ENCODE results near the gene RANBP9.

Gene RANBP9

DNA sequence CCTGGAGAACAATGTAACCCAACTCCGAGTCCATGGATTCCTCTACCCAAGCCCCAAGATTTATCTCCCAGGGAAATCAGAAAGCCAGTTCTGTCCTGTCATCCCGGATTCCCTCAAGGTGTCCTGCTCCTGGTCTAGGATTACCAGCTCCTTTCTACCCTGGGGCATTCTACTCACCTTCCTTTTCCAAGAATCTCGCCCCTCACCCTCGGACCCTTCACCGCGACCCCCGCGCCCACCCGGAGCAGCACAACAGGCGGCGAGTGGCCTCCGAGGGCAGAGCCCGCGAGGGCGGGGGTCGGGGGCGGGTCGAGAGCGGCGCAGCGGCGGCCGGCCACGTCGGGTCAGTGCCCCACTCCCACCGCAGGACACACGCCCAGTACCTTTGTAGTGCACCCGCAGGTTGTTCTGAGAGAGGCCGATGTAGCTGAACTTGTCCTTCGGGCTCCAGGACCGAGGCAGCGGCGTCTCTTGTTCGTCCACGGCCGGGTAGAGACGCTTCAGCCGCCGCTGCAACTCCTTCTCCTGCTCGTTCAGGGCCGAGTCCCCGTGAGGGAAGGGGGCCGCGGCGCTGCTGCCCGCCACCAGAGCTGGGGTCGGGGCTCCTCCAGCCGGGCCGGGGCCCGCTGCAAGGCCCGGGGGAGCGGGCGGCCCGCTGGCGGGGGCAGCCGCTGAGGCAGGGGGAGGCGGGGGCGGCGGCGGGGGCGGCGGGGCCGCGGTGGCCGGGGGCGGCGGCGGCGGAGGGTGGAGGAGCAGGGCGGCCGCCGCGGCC, 897 bp downstream of the RANBP9 start:
- DNase-seq: peak; percentile 69

DNA sequence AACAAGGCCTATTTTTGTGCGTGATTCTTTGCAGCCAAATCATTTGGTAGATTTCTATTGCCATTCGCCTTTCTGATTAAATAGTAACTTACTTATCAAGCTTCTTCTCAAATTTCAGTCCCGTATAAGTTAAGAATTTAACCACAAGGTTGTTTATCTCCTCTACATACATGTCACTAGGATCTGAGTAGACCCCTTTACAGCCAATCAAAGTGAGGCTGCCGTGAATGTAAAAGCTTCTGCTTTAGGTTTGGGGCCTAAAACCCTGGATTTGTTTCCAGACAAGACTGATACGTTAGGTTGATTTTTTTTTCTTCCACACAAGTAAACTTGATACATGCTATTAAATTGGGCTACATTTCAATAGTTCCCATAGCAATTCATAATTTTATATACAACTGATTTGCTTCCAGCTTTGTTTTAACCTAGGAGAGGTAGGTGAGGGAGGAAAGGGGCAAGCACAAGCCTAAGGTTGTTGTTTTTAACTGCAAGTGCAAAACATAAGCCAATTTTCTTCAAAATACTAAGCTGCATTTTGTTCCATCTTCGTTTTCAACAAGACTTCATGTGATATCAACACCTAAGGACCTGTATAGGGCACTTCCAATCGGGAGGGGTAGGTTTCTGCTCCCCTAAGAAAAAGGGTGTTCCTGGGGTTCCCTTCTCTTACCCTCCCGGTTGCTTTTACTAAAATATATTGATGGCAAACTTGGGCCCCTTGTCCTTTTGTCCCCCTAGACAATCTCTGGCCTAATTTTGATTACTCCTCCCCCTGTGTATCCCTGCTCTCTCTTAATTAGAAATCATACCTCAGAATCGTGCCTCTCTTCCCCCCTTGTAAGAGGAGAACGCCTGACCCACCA, 1.7 kb downstream of the RANBP9 start:
- DNase-seq: peak; percentile 32

DNA sequence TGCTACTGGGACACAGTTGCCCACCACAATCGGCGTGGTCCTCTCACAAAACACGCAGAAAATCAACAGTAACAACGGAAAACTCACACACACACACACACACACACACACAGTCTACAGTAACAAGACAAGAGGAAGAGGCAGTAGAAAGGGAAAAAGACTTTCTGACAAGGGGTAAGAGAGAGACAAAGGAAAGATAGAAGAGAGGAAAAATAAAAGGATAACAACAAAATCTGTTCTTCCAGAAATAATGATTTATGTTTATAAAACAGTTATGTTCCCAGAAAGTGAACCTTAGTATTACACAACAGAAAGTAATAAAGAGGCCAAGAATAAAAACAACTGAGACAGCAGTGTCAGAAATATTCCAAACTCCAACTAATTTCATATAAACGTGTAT, 2.9 kb downstream of the RANBP9 start:
- DNase-seq: peak; percentile 15

DNA sequence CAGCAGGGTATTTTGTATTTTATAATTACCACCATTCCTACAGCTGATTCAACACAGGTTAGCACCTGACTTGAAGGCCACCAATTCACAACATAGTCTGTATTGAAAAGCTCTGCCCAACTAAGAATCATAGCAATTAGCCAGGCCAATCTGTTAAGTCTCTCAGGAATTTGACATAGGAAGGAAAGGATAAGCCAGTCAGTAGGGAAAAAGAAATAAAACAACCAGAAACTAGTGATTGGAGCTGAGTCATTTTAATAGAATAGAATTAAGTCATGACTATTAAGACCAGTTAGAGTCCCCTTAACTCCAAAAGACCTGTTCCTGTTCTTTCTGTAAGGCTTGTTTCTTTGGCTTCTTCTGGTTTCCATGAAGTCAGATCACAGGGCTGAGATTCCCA, 8.1 kb downstream of the RANBP9 start:
- DNase-seq: no peak

DNA sequence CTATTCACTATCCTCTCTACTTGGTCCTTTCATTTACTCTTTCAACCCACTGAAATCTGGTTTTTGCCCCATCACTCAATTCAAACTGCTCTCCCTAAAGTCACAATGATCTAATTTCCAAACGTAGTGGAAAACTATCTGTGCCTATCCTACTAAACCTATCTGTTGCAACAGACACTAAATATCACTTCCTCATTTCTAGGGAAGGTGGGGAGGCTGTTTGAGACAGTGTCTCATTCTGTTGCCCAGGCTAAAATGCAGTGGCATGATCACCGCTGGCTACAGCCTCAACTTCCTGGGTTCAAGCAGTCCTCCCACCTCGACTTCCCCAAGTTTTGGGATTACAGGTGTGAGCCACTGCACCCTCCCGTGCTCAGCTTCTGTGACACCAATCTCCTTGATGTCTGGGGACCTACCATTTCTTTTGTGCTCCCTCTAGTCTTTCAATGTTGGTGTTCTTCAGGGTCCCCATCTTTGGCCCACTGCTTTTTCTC, 8.8 kb downstream of the RANBP9 start:
- no peak for DNase-seq

DNA sequence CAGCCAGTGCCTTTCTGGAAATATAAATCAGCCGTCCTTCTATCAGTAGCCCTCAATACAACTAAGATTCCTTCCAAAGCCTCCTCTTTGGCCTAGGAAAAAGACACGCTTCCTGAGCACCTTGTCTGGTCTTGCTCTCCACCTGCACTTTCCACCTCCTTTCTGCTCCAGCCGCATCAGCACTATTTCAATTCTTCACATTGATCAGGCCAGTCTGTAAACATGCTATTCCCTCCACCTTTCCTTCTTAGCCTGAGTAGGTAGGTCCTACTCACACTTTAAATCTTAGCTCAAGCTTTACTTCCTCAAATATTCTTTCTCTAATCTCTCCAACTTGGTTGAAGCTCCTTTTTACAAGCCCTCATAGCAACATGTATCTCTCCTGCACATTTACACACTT, 11.4 kb downstream of the RANBP9 start:
- no peak for DNase-seq

DNA sequence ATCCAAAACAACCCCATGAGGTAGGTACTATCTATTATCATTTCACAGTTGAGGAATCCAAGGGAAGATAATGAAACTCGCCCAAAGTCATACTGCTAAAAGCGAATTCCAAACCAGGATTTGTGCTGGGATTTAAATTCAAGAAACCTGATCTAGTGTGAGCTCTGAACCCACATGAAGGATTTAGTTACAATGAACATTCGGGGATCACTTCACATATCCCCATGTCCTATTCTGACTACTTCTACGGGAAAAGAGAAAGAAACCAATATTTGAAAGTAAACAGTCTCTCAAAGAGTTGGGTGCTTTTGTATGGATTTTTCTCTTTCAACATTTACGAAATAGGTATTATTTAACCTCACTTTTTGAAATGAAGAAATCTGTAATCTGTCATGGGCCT, 12.9 kb downstream of the RANBP9 start:
- DNase-seq: no peak

DNA sequence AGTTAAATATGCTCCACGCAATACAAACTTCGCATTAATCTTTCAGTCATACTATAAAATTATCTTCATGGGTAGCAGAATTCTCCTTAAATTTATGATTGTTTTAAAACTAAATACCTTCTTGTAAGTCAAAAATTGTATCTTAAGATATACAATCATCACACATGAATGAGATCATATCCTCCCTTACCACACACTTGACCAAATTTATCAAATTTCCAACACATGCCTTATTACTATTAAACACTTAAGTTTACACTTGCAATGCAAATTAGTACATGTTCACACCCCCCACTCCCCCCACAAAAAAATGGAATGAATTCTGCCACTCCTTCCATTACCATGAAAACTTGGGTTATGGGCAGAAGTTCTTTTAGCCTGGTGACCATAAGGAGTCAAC, 13.8 kb downstream of the RANBP9 start:
- no peak for DNase-seq

DNA sequence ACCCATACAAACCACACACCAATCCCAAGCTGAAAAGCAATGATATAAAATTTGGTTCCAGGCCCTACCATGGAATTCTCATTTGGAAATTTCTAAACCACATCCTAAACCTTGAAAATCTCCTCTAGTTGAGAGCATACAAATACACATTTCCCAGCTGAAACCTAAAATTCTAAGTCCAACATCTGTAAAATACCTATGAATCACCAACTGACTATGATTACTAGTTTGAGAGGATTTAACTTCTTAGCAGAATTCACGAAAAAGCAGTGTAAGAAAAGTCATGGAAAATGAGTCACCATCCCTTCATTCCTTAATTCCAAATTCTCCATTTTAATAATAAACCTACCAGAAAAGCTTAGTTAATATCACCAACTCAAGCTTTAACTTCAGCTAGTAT, 15.4 kb downstream of the RANBP9 start:
- no peak for DNase-seq

DNA sequence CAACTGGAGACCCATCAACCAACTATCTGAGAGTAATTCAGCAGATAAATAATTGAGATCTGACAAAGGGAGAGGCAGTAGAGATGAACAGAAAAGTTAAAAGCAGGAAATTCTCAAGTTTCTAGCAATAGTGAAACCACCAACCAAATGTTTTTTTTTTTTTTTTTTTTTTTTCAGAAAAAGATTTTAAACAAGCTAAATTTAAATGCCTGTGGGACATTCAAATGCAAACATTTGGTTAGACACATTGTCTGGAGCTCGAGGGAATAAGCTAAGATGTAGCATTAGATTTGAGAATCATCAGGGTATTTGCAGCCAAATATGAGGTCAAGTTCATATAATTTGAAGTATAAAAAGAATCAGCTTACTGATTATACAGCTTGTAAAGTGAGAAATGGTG, 16.4 kb downstream of the RANBP9 start:
- no peak for DNase-seq

DNA sequence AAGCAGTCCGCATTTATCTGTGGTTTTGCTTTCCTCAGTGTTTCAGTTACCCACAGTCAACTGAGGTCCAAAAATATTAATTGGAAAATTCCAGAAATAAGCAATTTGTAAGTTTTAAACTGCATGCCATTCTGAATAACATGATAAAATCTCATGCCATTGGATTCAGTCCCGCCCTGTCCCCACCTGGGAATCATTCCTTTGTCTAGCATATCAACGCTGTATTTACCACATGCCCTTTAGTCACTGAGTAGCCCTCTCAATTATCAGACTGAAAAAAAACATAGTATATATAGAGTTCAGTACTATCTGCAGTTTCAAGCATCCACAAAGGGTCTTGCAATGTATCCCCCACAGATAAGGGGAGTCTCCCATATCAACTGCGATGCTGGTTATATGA, 17.1 kb downstream of the RANBP9 start:
- DNase-seq: no peak

DNA sequence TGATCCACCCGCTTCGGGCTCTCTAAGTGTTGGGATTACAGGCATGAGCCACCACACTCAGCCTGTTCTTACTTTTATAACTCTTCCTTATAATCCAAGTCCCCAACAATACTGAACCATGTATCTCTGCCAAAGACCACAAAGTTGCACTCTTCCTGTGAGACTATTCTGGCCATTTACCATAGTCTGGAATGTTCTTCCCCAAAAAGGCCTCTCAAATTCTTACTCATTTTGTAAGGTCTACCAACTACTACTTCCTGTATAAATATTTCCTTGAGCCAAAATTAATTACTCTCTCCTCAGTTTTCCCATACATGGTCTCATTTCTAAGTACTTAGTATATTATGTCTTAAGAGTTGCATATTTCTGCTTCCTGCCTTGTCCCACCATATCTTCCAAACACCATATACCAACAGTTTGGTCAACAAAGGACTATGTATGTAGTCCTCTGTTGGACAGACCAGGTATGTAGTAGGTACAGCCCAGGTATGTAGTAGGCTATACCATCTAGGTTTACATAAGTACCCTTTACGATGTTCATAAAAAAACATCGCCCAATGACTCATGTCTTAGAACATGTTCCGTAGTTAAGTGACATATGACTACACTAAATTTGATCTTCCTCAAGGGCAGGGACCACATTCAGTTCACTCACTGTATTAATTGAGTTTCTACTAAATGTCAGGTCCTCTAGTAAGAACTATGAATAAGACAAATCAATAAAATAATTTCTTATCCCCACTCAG, 22.0 kb downstream of the RANBP9 start:
- DNase-seq: no peak

DNA sequence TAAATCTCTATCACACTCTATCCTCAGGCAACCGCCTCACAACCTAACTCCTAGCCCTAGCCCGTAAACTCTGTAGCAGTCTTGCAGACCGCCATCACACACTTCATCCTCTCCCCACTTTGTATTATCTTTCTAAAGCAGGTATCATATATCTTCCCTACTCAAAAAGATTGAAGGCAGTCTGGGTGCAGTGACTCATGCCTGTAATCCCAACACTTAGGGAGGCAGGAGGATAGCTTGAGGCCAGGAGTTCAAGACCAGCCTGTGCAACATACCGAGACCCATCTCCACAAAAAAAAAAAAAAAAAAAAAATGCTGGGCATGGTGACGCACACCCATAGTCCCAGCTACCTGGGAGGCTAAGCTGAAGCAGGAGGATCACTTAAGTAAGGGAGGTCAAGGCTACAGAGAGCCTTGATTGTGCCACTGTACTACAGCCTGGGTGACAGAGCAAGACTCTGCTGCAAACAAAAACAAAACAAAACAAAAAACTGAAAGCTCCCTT, 22.9 kb downstream of the RANBP9 start:
- no peak for DNase-seq

DNA sequence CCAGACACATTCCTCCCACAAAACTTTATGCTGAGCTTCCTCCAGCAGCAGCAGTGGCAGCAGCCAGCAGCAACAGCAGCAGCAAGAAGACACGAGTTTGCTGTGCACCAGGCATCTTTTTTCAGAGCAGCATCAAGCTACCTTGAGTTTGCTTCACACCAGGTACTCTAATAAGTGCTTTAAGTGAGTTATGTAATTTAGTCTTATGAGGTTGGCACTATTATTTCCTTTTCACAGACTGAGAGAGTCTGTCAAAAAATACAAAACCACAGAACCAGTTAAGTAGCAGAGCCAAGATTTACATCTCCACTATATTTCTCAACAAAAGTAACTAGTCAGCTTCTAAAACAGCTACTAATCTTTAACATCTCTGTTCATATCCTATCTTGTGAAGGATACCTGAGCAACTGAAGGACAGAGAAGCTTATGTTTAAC, 23.7 kb downstream of the RANBP9 start:
- no peak for DNase-seq

DNA sequence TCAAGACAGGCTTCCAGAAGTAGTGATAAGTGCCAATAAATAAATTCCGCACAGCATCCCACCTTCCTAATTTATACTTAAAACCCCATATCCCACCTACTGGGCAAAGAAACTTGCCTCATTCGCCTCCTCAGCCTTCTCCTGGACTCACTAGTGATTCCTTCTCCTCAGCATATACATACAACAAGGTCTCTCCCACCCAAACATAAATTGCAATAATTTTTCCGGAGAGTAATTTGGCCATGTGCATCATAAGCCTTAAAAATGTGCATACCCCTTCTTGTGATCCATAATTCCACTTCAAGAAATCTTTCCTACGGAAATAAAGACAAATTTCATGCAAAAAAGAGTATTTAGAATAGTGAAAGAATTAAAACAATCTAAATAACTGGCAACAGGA, 26.8 kb downstream of the RANBP9 start:
- DNase-seq: no peak

DNA sequence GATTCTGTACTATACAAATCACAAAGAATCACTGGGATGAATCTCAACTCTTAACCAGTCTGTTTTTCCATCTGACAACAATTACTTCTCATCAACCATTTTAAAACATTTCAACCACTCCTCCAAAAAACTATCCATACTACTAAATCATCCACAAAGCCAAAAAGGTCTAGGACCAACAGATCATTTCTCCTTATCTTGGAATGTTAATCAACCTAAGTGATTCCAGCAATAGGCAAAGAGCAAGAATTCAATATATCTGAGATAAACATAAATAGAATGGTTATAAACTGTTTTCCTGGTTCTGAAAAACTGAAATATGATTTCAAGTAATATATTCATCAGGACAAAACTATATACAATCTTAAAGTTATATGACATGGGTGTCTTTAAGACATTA, 28.6 kb downstream of the RANBP9 start:
- no peak for DNase-seq

DNA sequence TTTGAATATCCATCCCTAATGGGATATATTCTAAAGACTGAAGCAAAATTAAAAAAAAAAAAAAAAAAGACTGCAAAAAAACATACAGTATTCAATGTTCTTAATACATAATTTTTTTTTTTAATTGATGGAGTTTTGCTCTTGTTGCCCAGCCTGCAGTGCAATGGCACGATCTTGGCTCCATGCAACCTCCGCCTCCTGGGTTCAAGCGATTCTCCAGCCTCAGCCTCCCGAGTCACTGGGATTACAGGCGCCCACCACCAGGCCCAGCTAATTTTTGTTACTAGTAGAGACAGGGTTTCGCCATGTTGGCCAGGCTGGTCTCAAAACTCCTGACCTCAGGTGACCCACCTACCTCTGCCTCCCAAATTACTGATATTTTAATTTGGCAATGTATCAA, 29.3 kb downstream of the RANBP9 start:
- DNase-seq: no peak

DNA sequence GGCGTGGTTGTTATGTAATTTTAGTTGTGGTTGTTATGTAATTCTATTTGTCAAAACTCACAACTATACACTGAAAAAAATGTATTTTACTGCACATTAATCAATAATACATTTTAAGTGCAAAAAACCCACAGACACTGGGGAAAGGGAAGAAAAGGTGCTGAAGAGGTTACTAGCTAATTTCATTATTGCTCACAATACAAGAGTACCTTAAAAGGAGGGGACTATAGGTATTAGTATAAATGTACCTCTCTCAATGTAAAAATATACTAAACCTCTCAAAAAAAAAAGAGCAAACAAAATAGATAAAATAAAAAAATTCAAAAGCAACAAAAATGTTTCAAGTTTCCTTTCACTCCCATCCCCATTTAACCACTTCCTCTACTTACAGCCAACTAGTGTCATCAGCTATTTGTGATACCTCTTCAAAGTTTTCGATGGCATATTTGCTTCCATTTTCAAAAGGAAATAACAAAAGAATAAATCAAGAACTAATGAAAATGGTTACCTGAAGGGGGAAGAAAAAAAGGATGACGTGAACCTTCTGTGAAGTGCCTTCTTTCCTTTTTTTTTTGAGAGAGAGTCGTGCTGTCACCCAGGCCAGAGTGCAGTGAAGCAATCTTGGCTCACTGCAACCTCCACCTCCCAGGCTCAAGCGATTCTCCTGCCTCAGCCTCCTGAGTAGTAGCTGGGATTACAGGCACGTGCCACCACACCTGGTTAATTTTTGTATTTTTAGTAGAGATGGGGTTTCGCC, 30.2 kb downstream of the RANBP9 start:
- DNase-seq: no peak

DNA sequence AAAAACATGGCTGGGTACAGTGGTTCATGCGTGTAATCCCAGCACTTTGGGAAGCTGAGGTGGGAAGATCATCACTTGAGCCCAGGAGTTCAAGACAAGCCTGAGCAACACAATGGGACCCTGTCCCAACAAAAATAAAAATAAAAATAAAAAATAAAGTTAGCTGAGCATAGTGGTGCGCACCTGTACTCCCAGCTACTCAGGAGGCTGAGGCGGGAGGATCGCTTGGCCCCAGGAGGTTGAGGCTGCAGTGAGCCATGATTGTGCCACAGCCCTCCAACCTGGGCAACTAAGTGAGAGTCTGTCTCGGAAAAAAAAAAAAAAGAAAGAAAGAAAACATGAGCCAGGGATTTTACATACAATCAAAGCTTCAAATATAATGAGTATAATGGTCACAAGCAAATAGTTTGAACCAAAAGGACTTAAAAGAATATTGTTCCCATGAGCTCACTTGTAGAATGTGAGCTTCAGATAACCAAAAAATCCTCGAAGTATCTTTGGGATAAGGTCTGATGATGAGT, 31.1 kb downstream of the RANBP9 start:
- DNase-seq: no peak

DNA sequence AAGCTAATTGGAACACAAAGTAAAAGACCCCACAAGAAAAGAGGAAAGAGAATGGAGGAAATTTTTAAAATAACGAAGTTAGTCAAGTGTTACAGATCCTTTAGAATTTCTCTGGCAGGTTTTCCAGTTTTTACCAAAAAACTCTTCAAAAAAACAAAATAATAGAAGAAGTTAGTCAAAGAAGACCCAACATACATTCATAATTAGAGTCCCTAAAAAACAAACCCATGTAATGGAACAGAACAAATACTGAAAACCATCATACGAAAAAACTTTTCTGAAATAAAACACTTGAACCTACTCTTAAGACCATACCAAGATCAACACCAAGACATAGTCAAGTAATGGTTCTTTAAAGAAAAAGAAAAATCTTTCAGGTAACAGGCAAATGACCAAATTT, 31.6 kb downstream of the RANBP9 start:
- DNase-seq: no peak

DNA sequence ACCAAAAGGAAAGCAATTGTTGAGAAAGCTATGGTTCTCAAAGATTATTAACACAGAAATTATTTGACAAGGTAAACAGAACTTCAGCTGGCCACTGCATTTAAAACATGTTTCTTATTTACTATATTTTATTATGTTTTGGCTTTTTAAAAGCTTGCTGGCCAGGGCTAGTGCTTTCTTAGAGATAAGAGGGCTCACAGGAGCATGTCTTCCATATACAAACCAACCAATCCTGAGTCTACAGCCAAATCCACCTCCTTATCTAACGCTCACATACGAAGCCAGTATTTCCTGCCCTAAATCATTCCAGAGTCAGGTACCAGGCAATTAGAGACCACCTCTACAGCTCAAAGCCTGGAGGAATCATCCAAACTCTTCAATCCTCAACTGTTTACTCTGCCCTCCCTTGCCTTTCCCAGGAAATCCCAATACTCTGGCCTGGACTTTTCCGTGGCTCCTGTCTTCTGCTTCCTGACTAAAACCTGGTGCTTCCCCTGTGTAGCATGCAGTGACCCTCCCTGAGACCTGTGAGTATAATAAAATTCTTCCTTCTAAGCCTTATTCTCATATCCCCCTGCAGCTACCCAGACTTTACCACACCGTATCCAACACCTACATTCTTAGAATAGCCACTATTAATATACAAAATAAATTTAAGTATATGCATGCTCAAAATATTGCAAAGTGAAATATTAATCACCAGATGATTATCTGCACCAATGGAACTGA, 33.2 kb downstream of the RANBP9 start:
- DNase-seq: no peak

DNA sequence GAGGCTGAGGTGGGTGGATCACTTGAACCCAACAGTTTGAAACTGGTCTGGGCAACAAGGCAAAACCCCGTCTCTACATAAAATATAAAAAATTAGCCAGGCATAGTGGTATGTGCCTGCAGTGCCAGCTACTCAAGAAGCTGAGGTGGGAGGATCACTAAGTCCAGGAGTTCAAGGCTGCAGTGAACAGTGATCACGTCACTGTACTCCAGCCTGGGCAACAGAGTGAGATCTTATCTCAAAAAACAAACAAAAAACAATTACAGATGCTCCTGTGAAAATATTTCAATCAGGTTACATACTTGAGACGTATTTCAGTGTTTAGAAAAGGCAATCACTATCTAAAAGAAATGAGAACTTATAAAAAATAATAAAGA, 33.8 kb downstream of the RANBP9 start:
- no peak for DNase-seq
